Choroid plexus epithelial cell (primary cell): ENCODE measurements around the gene IQCC.

Experiments used
- DNase-seq: peaks from one replicate; pipeline ENCODE4 v3.0.0-alpha.2; 2010; ENCODE audit warnings: low read depth
- H3K4me3 ChIP-seq: 2 replicates; pipeline ENCODE4 v1.5.1; 2011; ENCODE audit warnings: low read depth, mild to moderate bottlenecking, control low read depth, low read length, moderate library complexity
- TF ChIP-seq, protein P1 (sequence below): conservative IDR thresholded peaks from 2 replicates; pipeline ENCODE4 v1.5.1; 2011; ENCODE audit warnings: low read depth, mild to moderate bottlenecking, control low read depth, inconsistent platforms, low read length, moderate library complexity

The IQCC gene

DNA sequence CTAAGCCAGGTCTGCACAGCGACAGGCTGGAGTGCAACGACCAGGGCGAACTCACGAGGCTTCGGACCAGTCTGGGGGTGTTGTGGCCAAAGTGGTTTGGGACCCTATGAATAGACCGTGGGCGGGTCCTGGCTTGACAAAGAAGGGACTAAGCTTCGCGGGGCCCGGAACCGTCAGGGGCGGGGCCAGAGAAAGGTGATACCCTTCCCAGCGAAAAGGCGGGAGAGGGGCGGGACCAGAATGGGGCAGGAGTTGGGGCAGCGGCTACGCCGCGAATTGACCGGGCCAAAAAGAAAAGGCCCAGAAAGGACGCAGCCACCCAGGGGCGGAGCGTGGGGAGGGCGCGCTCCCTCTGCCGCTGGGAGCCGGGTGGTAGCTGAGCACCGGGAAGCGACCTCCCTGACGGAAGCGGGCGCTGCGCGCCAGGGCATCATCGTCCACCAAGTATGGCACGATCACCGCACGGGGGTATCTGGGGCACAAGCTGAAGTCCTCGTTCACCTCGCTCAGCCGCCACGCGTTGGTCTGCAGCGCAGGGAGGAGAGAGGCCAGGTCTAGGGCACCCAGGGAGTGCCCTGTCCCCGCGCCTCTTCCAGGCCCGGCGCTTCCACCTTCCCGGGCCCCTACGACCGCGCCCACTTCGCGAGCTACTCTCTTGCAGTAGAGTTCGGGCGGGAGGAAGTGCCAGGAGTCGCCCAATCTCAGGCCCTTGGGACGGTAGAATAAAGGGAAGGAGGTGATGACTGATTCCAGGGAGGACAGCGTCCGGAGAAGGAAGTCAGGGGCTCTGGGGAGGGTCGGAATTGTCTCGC lies 34.9 kb downstream of the IQCC start:
- H3K4me3 ChIP-seq = peak overlapping the region; percentile 59
- no peak for DNase-seq
- TF ChIP-seq, protein P1, sequence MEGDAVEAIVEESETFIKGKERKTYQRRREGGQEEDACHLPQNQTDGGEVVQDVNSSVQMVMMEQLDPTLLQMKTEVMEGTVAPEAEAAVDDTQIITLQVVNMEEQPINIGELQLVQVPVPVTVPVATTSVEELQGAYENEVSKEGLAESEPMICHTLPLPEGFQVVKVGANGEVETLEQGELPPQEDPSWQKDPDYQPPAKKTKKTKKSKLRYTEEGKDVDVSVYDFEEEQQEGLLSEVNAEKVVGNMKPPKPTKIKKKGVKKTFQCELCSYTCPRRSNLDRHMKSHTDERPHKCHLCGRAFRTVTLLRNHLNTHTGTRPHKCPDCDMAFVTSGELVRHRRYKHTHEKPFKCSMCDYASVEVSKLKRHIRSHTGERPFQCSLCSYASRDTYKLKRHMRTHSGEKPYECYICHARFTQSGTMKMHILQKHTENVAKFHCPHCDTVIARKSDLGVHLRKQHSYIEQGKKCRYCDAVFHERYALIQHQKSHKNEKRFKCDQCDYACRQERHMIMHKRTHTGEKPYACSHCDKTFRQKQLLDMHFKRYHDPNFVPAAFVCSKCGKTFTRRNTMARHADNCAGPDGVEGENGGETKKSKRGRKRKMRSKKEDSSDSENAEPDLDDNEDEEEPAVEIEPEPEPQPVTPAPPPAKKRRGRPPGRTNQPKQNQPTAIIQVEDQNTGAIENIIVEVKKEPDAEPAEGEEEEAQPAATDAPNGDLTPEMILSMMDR = peak; percentile 9

DNA sequence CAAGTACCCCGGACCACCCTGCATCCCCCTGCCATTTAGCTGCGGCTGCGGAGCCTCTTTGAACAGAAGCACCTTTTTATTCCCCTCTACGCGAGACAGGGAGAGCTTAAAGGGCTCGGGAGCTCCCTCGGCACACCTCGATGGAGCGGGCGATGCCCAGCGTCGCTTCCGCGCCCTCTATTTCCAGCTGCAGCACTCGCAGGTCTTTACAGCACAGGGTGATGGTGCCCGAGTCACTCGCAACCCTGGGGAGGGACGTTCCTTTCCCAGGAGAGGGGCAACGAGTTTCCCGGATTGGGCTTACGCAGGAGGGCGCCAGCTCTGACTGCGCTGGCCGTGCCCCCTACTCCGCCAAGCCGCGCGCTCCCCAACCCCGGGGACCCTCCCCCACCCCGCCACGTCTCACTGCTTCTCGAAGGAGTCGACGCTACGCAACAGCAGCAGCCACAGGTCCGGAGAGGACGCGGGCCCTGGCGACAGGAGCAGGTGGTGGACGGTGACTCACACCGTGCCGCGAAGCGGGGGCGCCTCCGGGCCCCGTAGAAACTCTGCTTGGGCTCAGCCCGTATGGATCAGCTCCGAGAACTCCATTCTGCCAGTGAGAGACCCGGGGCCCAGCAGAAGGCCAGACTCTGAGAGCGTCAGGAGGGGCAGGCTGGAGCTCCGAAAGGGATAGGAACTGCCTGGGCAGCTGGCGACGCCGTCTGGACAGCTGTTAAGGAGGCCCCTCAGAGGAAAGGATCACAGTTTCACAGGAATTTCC lies 35.7 kb downstream of the IQCC start:
- H3K4me3 ChIP-seq = peak overlapping the region; percentile 59
- TF ChIP-seq, protein P1 = peak; percentile 5
- peak; percentile 42 for DNase-seq

DNA sequence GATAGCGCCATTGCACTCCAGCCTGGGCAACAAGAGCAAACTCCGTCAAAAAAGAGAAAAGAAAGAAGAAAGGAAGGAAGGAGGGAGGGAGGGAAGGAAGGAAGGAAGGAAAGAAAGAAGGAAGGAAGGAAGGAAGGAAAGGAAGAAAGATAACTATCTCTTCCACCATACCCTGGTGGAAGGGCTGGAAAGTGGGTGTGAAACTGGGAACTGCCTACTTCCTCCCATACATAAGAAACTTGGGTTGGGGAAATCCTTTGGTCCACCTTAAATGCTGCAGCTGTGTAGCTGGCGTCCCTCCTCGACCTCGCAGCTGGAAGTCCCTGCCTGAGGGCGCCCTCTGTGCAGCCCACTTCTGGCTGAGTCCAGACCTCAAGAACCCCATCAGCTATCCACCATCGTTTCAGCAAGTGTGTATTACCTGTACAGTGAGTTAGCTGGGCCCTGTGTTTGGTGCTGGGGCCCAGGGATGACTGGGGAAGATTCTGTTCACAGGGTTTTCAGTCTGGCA lies 36.9 kb downstream of the IQCC start:
- DNase-seq = peak; percentile 30
- no peak overlapping the region for H3K4me3 ChIP-seq
- TF ChIP-seq, protein P1 = no peak

DNA sequence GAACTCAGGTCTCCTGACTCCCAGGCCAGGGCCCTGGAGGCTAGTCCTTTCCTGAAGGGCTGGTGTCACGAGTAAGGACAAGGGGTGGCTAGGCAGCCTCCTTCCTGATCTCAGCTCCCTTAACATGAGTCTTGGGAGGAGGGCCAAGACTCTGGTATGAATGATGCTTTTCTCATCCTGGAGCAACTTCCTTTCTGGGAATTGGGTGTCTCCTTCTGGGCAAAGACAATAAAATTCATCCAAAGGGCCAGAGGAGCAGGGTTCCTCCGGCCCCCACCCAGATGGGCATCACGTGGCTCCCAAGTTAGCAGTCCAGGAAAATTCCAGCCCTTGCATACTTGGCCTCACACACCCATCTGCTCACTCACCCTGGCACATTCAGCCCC lies 41.4 kb downstream of the IQCC start, which contains the start of gene FAM167B:
Gene FAM167B (plus strand): TSS at position 335 of the 386 bp plus-strand sequence. CDS start 200 bp downstream, outside the sequence.
- TF ChIP-seq, protein P1 = no peak
- DNase-seq = peak; percentile 40
- no peak within 1 kb of the TSS for H3K4me3 ChIP-seq

DNA sequence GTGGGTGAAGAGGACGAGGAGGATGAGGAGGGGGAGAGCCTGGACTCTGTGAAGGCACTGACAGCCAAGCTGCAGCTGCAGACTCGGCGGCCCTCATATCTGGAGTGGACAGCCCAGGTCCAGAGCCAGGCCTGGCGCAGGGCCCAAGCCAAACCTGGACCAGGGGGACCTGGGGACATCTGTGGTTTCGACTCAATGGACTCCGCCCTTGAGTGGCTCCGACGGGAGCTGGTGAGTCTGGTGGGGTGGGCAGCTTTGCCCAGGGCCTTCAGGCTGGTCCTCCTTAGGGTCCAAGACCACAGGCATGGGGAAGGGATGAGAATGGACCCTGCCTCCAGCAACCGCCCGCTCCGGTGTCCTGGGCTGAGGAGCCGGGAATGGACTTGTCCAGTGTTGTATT lies 42.0 kb downstream of the IQCC start:
- no peak overlapping the region for H3K4me3 ChIP-seq
- DNase-seq = no peak
- TF ChIP-seq, protein P1 = no peak

DNA sequence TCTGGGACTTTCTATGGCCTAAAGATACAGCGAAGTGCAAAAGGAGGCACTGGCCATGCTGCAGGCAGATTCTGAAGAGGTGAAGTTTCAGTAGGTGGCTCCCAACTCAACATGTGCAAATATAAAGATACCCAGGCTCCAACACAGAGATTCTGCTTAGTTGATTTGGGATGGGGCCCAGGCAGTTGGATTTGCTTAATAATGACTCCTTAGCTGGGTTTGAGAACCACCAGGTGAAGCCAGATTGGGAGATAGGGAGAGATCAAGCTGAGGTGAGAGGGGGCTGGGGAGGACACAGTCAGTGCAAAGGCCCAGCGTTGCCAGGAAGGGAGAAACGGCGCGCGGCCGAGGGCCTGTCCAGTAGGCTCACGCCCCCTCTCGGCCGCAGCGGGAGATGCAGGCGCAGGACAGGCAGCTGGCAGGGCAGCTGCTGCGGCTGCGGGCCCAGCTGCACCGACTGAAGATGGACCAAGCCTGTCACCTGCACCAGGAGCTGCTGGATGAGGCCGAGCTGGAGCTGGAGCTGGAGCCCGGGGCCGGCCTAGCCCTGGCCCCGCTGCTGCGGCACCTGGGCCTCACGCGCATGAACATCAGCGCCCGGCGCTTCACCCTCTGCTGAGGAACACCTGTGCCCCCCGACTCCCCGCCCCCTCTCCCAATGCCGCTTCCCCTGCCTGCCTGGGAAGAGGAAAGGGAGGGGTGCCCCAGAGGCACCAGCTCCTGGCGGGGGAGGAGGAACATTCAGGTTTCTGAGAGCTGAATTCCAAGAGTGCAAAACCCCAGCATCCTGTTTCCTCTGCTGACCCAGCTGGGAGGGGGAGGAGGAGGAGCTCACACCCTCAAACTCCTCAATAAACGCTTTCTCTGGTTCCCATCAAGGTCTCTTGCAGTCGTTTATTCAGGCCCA lies 42.8 kb downstream of the IQCC start:
- H3K4me3 ChIP-seq = no peak overlapping the region
- DNase-seq = peak; percentile 77

More for the DNA sequence above, 42.8 kb downstream of the IQCC start:
- TF ChIP-seq, protein P1 = peak; percentile 74
